Suprapubic skin (tissue), 3 donors: ENCODE measurements around the gene CHN2.

ENCODE experiments used
- POLR2A ChIP-seq, 2 donors: fragments of 450-650 bp; IDR thresholded peaks; one replicate each; pipeline ENCODE4 v1.6.1; 2017; ENCODE audit warnings: antibody characterized with exemption in 2 of 2, mild to moderate bottlenecking in 2 of 2, moderate library complexity in 2 of 2
- TF ChIP-seq, protein P1 (sequence below), 2 donors: fragments of 200-600 bp in 1 of 2; fragments of 450-650 bp in 1 of 2; sonication (generic) in 1 of 2; IDR thresholded peaks; one replicate each; pipeline ENCODE4 v1.5.1; 2016 to 2019; ENCODE audit warnings: antibody characterized with exemption in 2 of 2, mild to moderate bottlenecking in 1 of 2, moderate library complexity in 1 of 2

DNA sequence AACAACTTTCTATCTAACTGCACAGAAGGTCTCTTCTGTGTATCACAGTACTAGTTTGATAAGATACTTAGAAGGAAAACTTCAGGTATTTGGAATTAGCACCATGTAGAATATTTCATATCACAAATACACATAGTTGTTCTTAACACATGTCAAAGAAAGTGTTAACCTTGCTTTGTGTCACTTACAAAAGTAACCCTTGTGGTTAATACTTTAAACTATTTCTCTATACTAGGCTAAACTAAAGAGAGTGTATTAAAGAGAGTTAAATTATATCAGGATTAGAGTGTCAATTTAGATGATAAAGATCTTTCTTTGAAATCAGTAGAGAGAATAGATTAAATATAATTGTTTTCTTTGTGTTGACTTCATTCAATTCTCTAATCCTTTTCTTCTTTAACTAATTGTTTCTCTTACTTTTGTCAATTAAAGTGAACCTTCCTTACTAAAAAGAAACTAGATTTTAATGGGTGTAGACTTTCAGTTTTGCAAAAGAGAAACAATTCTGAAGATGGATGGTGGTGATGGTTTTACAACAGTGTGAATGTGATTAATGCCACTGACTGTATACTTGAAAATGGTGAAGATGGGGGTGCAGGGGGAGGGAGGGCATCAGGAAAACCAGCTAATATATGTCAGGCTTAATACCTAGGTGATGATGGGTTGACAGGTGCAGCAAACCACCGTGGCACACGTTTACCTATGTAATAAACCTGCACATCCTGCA is 67.8 kb downstream of the CHN2 start:
- TF ChIP-seq, protein P1, sequence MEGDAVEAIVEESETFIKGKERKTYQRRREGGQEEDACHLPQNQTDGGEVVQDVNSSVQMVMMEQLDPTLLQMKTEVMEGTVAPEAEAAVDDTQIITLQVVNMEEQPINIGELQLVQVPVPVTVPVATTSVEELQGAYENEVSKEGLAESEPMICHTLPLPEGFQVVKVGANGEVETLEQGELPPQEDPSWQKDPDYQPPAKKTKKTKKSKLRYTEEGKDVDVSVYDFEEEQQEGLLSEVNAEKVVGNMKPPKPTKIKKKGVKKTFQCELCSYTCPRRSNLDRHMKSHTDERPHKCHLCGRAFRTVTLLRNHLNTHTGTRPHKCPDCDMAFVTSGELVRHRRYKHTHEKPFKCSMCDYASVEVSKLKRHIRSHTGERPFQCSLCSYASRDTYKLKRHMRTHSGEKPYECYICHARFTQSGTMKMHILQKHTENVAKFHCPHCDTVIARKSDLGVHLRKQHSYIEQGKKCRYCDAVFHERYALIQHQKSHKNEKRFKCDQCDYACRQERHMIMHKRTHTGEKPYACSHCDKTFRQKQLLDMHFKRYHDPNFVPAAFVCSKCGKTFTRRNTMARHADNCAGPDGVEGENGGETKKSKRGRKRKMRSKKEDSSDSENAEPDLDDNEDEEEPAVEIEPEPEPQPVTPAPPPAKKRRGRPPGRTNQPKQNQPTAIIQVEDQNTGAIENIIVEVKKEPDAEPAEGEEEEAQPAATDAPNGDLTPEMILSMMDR (IDR thresholded peaks at IDR 0.05), result no peak
- no peak for TF ChIP-seq POLR2A (IDR thresholded peaks at IDR 0.05)
